Glomerular endothelial cell (primary cell): Measurements from ENCODE around the gene MGAT3. TPM values are rescaled to one million over a fixed set of nuclear protein-coding genes. Genes with fewer than 3 reads are reported as not detected.

Experiments
- DNase-seq: peaks from one replicate; pipeline ENCODE4 v3.0.0-alpha.2; 2011; ENCODE audit warnings: low read depth, low spot score; ENCODE audit errors: extremely low read depth
- total RNA-seq: library from RNA; depleted of rRNA; stranded (reverse); fragments of >200 nt; gene quantifications from 2 replicates; pipeline ENCODE4 v1.2.3, GENCODE V29; 2015

MGAT3 gene
- total RNA-seq, 1 donor from 2014 or later = 0.12 TPM

DNA sequence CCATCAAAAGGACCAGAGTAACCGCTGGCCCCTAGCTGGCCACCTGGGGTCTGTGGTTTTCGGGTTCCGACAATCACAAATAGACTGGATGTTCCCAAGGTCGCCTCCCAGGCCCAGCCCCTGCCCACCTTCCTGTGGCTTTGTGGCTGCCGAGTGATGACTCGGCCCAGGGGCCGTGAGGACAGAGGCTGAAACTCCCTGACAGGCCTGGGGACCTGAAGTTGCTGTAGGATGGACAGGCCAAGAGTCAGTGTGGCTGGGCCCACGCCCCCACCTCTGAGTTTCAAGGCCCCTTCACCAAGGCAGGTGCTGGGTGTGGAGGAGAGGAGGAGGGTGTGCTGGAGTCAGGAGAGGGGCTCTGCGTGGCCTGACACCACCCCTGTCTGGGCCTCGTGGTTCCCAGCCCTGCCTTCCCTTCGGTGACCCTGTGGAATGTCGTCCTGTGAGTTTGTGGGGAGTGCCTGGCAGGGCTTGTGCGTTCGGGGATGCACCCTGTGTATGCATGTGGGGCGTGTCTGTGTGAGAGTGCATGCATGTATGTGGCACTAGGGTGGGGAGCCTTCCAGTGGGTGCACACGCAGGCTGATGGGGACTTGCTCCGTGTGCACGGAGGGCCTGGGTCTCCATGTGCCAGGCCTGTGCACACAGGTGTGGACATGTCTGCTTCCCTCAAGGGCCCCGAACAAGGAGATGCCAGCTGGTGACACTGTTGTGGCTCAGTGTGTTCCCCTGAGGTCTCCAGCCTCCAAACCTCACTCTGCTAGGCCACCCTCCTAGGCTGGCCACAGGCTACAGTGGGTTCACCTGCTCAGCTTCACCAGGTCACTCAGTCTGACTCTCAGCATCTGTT lies 8.4 kb upstream of the MGAT3 start:
- DNase-seq = no peak

- DNase-seq = no peak
Measured at GRCh38 chr22:39449708-39450107, 7.1 kb upstream of the MGAT3 start.

DNA sequence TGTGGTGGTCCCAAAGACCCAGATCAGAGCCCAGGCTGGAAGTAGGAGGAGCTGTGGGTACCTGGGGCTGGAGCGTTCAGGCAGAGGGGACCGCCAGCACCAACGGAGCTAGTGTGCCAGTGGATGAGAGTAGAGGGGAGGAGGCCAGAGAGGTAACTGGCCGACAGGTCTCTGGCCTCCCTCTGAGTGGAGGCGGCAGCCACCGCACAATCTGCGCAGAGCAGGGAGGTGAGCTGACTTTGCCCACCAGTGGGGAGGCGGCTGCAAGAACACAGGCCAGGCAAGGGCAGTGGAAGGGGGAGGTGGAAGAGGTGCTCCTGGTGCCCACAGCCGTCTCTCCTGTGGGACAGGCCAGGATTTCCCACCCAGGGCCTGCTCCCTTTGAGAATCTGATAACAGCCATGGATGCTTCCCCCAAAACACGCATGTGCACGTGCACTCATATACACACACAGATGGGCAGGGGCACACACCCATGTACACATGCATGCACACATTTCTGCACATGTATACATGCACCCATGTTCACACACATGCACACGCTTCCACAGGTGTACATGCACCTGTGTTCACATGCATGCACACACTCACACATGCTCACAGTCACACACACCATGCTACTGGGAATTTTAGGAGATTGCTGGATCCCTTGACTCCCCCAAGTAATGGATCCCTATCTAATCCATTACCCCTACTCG lies 6.4 kb upstream of the MGAT3 start:
- no peak for DNase-seq

GRCh38 chr22:39452740-39453040 lies 4.1 kb upstream of the MGAT3 start:
- no peak for DNase-seq

DNA sequence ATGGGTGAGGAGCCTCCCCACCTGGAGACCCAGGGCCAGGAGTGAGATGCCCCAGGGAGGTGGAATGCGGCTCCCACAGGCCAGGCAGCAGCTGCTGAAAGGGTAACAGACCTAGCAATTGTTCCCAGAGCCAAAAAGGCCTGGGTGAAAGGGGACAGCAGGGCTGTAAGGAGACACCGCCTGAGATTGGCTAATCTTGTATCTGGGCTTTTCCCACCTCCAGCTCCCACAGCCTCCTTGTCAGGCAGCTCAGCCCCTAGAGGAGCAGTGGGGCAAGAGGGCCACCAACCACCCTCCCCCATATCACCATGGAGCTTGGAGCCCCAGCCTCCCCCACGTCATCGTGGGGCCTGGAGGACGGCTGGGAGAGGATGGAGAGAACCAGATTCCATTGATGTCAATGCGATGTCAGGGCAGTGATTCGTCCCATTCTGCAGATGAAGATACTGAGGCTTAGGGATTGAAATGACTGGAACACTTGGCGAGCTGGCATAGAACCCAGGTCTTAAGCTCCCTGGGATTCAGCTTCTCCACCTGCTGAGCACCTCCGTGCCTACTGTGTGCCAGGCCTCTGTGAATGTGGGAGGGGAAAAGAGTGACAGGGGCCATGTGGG lies 2.9 kb upstream of the MGAT3 start:
- DNase-seq = no peak

DNA sequence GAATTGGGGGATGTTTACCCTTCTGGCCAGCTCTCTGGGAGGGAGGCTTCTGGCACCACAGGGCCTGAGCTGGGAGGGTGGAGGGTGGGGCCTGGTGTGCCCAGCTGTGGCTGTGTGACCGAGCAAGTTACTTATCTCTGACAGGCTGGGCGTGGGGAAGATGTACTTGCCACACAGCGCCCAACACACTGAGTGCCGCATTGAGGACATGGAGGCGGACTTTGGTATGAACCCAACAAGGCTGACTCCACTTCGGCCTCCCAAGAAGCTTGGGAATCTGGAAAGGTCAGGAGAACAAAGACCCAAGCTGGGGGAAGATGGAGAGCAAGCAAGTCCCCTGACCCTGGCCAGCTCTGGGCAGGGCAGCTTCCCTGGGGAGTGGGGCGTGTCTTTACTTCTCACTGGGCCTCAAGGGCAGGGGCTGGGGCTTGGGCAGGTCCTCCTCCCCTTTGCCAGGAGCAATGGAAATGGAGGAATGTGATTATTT lies 2.4 kb upstream of the MGAT3 start:
- no peak for DNase-seq

DNA sequence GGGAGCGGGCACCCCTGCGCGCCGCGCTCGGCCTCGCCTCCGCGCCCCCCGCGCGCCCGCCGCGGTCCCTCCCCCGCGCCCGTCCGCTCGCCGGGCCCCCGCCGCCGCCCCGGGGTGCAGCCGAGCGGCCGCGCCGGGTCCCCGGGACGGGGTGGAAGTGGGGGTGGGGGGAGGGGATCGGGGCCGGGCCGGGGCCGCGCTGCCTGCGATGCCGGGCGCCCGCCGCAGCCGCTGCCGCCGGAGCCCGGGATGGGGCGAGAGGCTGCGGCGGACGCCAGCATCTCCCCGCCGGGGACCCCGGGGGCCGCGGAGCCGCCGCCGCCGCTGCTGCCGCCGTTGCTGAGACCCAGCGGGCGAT lies 365 bp downstream of the MGAT3 start:
- DNase-seq = no peak

- DNase-seq = no peak
Measured at GRCh38 chr22:39457556-39458443, 988 bp downstream of the MGAT3 start.

DNA sequence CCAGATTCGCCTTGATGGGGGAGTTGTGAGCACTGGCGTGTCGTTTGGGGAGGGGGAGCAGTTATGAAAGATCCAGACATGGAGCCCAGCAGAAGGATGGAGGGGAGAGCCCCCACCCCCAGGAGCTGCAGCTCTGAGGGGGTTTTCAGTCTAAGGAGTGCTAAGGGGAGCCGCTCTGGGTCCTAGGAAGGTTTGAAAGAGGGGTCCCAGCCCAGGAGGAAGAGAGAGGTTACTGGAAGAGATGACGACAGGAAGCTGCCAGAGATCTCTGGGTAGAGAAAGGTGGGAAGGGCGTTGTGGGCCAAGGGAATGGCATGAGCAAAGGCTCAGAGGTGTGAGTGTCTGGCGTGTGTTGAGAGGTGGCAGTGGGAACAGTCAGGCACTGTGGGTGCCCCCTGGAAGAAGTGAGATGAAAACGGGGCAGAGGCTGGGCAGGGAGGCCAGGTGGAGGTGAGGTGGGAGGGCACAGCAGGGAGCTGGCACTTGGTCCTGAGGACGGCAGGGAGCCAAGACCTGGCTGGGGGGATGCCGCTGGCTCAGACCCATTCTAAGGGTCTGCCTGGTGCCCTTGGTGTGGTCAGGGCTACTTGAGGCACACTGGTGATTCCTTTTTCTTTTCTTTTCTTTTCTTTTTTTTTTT lies 1.8 kb downstream of the MGAT3 start:
- DNase-seq = no peak

- DNase-seq = no peak
Measured at GRCh38 chr22:39459681-39460080, 2.9 kb downstream of the MGAT3 start.

DNA sequence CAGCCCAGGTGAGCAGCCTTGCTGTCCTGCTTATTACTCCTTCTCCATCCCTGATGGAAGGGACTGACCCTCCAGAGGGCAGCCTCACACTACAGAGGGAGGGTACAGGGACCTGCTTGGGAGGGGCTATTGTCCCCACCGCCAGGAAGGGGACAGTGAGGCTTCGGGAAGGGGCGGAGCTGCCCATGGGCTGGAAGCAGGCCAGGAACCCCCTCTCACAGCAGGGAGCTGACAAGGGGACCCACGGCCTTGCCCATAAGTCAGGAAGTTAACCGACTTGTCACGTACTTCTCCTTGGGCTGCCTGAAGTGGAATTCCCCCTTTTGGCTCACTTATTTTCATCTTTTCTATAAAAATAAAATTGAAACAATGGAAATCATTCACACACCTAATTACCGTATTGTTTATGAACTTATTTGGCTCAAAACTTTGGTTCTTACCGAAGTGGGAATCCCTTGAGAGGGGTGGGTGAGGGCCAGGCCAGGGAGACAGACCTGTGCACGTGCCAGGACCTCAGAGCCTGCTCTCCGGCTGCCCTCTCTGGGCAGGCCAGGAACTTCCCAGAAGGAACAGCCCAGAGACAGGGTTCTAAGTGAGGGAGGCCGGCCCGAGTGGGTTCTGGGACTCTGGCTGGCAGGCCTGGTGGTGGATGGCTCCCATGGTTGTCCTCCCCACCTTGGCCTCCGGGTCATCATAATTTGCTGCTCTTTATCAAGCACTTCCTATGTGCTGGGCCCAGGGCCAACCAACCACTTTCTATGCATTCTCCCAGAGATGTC lies 5.8 kb downstream of the MGAT3 start:
- no peak for DNase-seq

DNA sequence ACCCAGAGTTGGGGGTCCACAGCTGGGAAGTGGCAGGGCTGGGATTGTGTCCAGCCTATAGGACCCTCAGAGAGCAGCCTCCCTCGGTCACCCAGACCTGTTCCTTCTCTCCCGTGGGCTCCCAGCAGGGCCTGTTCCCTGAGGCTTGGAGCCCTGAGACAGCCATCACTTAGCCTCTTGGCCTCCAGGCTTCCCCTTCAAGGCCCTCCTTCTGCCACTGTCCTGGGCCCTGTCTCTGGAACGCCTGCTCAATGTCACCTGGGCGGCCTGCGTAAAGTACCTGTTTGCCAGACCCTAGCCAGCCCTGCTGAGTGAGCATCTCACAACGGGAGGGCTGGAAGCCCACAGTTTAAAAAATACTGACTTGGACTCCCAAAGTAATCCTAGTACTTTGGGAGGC lies 6.5 kb downstream of the MGAT3 start:
- DNase-seq = no peak

GRCh38 chr22:39463931-39464390 lies 7.1 kb downstream of the MGAT3 start:
- no peak for DNase-seq

DNA sequence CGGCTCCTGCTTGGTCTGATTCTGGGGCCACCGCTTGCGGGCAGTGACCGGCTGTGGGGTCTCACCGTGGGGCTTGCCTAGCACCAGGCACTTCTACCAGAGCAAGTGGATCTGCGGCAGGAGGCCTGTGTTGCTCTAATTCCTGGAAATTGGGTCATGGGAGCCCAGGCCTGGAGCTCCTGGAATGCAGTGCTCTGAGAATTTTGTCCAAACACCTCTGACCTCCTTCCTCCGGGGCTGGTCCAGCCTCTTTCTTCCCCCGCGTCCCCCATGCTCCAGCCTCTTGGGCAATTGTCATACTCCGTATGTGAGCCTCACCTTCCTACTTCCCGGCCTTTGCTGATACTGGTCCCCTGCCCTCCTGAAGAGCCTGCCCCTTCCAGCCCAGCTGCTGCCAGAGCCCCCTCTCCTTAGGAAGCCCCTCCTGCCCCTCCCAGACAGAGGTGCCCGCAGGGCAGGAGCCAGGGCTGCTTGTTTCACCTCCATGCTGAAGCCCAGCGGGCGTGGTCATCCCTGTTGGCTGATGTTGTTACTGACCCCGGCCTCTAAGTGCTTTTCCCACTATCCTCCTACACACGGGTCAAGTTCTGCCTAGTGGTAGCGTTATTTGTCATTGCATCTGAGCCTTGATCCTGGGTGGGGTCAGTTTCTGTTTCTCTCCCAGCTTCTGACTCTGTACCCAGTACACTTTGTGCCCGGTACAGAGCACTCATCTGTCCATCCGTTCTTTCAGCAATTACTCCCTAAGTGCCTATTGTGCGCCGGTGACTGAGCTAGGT lies 9.6 kb downstream of the MGAT3 start:
- no peak for DNase-seq

DNA sequence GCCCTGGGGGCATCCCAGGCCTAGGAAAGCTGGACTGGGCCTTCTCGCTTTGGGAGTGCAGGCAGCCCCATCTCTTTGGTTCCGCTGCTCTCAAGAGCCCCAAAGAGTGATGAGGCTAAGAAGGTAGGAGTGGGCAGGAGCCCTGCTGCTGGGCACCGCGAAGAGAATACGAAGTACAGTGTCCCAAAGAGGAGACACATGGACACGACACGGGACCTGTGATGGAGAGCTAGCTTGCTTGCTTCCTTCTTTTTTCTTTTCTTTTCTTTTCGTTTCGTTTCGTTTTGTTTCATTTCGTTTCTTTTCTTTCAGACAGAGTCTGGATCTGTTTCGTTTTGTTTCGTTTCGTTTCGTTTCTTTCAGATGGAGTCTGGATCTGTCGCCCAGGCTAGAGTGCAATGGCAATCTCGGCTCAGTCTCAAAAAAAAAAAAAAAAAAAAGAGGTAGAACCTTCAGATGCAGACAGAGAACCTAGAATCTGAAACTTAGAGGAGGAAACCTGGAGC lies 10.6 kb downstream of the MGAT3 start:
- no peak for DNase-seq

DNA sequence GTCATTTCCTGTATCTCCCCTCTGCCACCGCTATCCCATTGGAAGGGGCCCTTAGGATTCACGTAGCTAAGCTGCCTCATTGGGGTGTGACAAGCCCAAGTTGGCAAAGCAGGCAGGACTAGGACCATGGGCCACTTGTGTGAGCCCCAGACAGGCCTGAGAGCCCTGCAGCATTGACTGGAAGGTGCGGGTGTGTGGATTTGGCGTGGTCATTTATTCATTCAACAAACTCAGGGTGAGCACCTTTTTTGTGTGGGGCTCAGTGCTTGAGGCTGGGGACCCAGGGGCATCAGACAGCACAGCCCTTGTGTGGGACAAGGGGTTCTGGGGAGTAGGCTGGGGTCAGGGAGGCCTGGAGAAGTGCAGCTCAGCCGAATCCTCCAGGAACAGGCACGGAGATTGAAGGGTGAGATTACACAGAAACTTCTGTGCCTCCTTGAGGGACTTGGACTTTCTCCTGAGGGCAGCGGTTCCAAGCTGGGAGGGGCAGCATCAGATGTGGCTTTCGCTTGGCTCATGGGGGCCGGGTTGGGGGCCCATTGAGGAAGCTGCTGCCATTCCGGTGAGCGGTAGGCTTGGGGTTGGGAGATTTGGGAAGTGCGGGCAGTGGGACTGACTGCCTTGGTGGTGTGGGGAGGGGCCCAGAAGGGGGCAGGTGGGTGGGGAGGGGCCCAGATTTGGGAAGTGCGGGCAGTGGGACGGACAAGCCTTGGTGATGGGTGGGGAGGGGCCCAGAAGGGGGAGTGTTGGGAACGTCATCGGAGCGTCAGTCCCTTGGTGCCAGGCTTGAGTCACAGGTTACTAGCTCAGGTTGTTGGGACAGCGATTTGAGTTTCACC lies 11.9 kb downstream of the MGAT3 start:
- no peak for DNase-seq

DNA sequence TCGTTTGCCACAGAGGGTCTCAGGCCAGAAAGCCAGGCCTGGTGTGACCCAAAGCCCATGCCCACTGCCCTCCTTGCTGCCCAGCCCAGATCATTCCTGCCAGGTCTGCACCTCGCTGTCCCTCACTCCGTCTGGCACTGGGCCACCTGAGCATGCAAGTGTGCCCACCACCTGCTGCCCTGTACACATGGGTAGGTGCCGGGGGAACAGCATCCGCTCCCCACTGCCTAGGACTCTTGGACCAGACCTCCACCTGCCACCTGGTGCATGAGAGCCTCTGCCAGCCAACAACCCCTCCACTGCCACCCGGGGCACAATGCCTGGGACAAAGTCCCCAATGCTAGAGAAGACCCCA lies 12.5 kb downstream of the MGAT3 start:
- no peak for DNase-seq
